Stimulated activated CD4-positive, alpha-beta T cell treated with anti-CD3 and anti-CD28 coated beads, Interleukin-2, amount 100 ng/mL, for 24 hours (primary cell): ENCODE data around the gene TNFSF9.

Experiments used
- DNase-seq, 2 donors: peaks; one replicate each; pipeline ENCODE4 v3.0.0-alpha.2; 2020

Gene TNFSF9, protein sequence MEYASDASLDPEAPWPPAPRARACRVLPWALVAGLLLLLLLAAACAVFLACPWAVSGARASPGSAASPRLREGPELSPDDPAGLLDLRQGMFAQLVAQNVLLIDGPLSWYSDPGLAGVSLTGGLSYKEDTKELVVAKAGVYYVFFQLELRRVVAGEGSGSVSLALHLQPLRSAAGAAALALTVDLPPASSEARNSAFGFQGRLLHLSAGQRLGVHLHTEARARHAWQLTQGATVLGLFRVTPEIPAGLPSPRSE

GRCh38 chr19:6530386-6531162 lies at the start of gene TNFSF9:
TSS of gene TNFSF9 (plus strand) at chr19:6531026. CDS start at chr19:6531037, 11 bp downstream.
- peak; percentile 86 to 89 for DNase-seq

- peak; percentile 70 to 78 for DNase-seq
These were observed 49.1 kb upstream of the TNFSF9 start, which contains the start of gene DENND1C for GRCh38 chr19:6481541-6482342. TSS of gene DENND1C (minus strand) at chr19:6481787. CDS start at chr19:6481695, 92 bp downstream.

DNA sequence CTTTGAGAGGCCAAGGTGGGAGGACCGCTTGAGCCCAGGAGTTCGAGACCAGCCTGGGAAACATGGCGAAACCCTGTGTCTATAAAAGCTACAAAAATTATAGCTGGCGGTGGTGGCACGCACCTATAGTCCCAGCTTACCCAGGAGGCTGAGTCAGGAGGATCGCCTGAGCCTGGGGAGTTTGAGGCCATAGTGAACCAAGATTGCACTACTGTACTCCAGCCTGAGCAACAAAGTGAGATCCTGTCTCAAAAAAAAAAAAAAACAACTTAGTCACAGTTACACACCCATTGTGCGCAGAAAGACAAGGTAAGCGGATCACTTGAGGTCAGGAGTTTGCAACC lies 48.5 kb upstream of the TNFSF9 start:
- DNase-seq, result no peak

DNA sequence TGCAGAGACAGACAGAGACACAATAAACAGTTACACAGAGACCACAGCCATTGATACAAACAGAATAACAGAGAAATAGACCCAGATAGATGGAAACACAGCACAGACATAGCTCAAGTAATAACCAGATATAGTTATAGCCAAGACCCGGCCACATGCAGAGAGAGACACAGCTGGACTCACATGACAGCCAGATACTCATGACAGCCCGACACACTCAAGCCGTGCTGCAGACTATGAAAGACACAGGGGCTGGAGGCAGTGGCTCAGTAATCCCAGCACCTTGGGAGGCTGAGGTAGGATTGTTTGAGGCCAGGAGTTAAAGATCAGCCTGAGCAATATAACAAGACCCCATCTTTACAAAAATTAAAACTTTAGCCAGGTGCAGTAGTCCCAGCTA lies 47.6 kb upstream of the TNFSF9 start:
- DNase-seq, result no peak

DNA sequence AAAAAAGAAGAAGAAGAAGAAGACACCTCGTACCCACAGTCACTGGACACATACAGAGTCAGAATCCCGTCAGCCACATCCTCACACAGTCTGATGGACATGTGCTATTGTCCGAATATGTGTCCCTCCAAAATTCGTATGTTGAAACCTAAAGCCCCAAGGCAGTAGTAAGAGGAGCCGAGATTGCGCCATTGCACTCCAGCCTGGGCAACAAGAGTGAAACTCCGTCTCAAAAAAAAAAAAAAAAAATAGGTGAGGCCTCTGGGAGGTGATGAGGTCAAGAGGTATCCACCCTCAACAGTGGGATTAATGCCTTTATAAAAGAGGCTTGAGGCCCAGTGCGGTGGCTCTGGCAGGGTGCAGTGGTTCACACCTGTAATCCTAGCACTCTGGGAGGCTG lies 46.6 kb upstream of the TNFSF9 start:
- DNase-seq, result no peak

GRCh38 chr19:6484831-6485230 lies 46.0 kb upstream of the TNFSF9 start:
- no peak for DNase-seq

DNA sequence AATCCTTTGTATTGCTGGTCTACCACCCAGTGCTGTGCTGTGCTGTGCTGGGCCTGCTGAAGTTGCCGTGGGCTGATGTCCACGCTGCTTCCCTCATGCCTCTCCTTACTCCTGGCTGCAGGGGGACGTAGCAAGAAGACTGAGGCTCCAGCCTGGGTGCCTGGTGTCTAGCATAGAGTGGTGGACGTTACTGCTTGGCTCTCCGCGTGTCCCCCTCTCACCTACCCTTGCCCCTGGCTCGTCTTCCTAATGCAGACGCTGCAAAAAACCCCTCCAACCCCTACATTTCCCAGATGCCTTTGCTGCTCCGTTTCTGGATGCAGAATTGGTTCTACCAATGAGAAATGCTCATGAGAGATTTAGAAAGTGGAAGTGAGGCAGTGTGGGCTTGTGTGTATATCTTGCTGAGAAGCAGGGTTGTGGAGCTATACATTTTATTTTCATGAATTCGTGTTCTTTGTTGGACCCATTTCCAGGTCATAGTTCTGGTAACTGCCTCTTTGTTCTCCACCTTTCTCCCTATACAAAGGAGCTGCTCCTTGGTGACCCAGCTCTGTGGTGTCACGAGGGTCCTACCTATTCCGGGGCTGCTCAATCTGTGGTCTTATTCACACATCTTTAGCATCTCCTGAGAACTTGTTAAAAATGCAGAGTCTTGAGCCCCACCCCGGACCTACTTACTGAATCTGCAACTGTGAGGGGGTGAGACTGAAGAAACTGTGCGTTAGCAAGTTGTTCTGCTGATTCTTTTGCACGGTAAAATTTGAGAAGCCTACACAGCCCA lies 41.4 kb upstream of the TNFSF9 start:
- no peak for DNase-seq

DNA sequence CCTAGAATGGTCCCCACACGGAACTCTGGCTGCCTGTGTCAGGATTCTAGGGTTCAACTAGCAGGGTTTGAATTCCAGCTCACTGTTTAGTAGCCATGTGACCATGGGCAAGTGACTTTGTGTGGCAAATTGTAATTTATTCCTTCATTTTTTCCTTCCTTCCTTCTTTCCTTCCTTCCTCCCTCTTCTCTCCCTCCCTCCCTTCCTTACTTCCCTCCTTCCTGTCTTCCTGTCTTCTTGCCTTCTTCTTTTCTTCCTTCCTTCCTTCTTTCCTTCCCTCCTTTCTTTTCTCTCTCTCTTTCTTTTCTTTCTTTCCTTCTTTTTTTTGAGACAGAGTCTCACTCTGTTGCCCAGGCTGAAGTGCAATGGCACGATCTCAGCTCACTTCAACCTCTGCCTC lies 40.7 kb upstream of the TNFSF9 start:
- no peak for DNase-seq

DNA sequence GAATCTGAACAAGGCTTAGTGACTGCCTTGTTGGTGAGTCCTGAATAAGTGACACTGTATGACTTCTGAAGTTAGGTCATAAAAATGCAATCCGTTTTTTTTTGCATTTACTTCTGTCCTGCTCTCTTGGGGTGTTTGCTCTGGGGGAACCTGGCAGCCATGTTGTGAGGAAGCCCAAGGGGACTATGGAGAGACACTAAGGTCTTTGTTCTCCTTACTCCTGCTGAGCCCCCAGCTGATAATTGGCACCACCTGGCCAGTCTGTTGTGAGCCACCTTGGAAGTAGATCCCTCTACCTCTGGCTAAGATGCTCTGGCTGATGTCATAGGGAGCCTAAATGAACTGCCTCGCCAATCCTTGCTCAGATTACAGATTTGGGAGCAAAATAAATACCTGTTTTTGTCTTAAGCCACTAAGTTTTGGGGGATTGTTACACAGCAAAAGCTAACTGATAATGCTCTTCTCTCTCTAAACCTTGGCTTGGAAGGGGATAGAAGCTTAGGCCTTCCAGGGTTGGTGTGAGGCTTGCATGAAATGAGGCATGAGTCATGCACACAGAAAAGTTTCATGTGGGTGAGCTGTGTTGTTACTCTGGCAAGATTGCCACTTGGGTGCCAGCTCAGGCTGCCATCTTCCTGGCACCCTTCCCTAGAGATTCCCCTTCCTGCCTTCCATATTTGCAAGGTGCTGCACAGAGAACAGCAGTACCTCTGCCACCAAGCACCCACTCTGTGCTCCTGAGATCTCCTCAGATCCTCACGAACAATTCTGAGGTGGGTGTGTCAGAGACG lies 38.8 kb upstream of the TNFSF9 start:
- no peak for DNase-seq

DNA sequence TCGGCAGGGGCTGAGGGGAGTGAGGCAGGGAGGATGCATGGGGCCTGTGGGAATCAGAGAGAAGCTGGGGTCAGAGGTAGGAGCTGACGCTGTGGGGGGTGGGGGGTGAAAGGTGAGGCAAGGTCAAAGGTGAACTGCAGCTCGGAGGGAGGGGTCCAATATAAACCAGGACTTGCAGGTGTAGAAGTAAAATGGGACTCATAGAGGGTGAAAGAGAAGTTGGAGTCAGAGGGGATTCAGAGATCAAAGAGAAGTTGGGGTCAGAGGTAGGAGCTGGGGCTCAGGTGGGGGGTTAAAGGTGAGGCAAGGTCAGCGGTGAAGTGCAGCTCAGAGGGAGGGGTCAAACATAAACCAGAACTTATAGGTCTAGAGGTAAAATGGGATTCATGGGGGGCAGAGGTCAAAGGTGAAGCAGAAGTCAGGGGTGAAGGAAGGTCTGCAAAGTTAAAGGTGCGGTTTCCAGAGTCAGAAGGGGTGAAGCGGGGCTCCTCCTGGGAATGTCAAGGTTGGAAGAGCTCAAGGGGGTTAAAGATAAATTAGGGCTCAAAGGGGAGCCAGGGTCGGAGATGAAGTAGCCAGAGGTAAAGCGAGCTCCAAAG lies 36.3 kb upstream of the TNFSF9 start:
- DNase-seq, result no peak

DNA sequence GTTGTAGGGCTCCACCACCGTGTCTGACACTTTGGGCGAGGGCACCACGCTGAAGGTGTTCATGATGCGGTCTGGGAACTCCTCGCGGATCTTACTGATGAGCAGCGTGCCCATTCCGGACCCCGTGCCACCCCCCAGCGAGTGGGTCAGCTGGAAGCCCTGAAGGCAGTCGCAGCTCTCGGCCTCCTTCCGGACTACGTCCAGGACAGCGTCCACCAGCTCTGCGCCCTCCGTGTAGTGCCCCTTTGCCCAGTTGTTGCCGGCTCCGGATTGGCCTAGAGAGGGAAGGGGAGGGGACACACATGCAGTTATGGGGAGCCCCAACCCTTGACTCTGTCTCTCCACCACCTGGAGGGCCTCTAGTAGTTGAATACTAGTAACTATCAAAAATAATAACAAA lies 34.9 kb upstream of the TNFSF9 start:
- DNase-seq, result no peak

DNA sequence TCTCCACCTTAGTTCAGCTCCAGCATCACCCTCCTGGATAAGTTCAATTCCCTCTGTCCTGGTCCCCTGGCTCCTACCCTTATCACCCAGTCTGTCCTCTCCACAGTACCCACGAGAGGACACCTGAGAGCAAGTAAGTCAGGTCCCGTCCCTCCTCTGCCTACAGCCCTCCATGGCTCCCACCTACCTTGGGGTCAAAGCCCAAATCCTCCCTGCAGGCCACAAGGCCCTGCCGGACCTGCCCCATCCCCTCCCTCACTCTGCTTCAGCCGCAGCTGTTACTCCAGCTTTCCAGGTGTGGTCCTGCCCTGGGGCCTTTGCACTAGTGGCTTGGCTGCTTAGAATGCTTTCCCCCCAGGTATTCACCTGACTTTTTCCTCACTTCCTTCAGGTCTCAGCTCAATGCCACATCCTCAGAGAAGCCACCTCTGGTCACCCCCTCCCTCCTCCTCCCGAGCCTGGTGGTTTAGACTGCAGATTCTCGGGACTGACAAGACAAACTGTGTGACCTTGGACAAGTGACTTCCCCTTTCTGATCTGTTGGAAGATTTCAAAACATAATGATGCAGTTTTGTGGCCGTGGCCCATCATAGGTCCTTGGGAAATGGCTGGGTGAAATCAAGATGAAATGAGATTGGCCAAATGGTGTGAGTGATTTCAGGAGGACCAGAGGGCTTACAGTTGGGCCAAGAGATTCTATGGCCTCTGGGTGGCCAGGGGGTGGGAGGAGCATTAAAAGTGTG lies 32.4 kb upstream of the TNFSF9 start:
- DNase-seq, result no peak

- no peak for DNase-seq
These were observed 31.6 kb upstream of the TNFSF9 start for GRCh38 chr19:6499052-6499790.

- DNase-seq, result no peak
These were observed 29.7 kb upstream of the TNFSF9 start for GRCh38 chr19:6500837-6501739.

- DNase-seq, result peak; percentile 50 to 60
These were observed 28.8 kb upstream of the TNFSF9 start, which contains the start of gene TUBB4A for GRCh38 chr19:6501740-6502648. TSS of gene TUBB4A (minus strand) at chr19:6502309. CDS start at chr19:6502212, 97 bp downstream.

GRCh38 chr19:6503407-6504201 lies 27.2 kb upstream of the TNFSF9 start:
- no peak for DNase-seq
